Neural progenitor cell (in vitro differentiated cells): ENCODE data around the gene VWA2. TPM values are rescaled to one million over a fixed set of nuclear protein-coding genes. Genes with fewer than 3 reads are reported as not detected.
A peak's percentile ranks its signal among the peaks of the same experiment; 100 is the strongest.

Experiments used
- DNase-seq: peaks from one replicate; pipeline ENCODE4 v3.0.0-alpha.2; 2016; ENCODE audit warnings: low spot score
- H2AFZ ChIP-seq: fragments of 200-600 bp; sonication (generic); replicated peaks from 2 replicates; pipeline ENCODE4 v1.6.1; 2016; ENCODE audit warnings: antibody characterized with exemption
- H3F3A ChIP-seq: fragments of 200-600 bp; sonication (generic); 2 replicates; pipeline ENCODE4 v1.6.1; 2016; ENCODE audit warnings: antibody characterized with exemption, low read depth
- H3K27ac ChIP-seq: fragments of 200-600 bp; sonication (generic); 2 replicates; pipeline ENCODE4 v1.5.1; 2016; ENCODE audit warnings: mild to moderate bottlenecking
- H3K27me3 ChIP-seq: fragments of 200-600 bp; sonication (generic); 2 replicates; pipeline ENCODE4 v1.6.1; 2016; ENCODE audit warnings: mild to moderate bottlenecking, moderate library complexity
- H3K36me3 ChIP-seq: fragments of 200-600 bp; sonication (generic); 2 replicates; pipeline ENCODE4 v1.5.1; 2016
- H3K4me1 ChIP-seq: fragments of 200-600 bp; sonication (generic); 2 replicates; pipeline ENCODE4 v1.6.1; 2016; ENCODE audit warnings: mixed run types
- H3K4me2 ChIP-seq: fragments of 200-600 bp; sonication (generic); 2 replicates; pipeline ENCODE4 v1.6.1; 2016
- H3K4me3 ChIP-seq: fragments of 200-600 bp; sonication (generic); 2 replicates; pipeline ENCODE4 v1.5.1; 2016
- H3K79me2 ChIP-seq: fragments of 200-600 bp; sonication (generic); 2 replicates; pipeline ENCODE4 v1.6.1; 2016; ENCODE audit warnings: low read depth
- H3K9ac ChIP-seq: fragments of 200-600 bp; sonication (generic); 2 replicates; pipeline ENCODE4 v1.6.1; 2016
- H3K9me3 ChIP-seq: fragments of 200-600 bp; sonication (generic); 2 replicates; pipeline ENCODE4 v1.5.1; 2016; ENCODE audit warnings: low read depth
- H4K20me1 ChIP-seq: fragments of 200-600 bp; sonication (generic); 2 replicates; pipeline ENCODE4 v1.6.1; 2016; ENCODE audit warnings: low read depth
- H3K27ac Mint-ChIP-seq: 3 replicates; pipeline ENCODE4 v1.8.0; 2021; ENCODE audit warnings: mixed read lengths
- H3K27me3 Mint-ChIP-seq: 2 replicates; pipeline ENCODE4 v1.8.0; 2022; ENCODE audit warnings: low read depth, mild to moderate bottlenecking, inconsistent platforms, moderate library complexity, mixed read lengths; ENCODE audit not compliant: insufficient read depth
- H3K36me3 Mint-ChIP-seq: 3 replicates; pipeline ENCODE4 v1.8.0; 2021; ENCODE audit warnings: mixed read lengths
- H3K4me1 Mint-ChIP-seq: 3 replicates; pipeline ENCODE4 v1.8.0; 2021; ENCODE audit warnings: mixed read lengths
- H3K4me3 Mint-ChIP-seq: 3 replicates; pipeline ENCODE4 v1.8.0; 2021; ENCODE audit warnings: mild to moderate bottlenecking, moderate library complexity, mixed read lengths
- H3K9me3 Mint-ChIP-seq: 3 replicates; pipeline ENCODE4 v1.8.0; 2020; ENCODE audit warnings: mixed read lengths
- CTCF ChIP-seq: fragments of 200-600 bp; sonication (generic); IDR thresholded peaks from 2 replicates; pipeline ENCODE4 v1.5.1; 2017; ENCODE audit warnings: antibody characterized with exemption, mild to moderate bottlenecking
- EZH2 ChIP-seq: fragments of 200-600 bp; sonication (generic); IDR thresholded peaks from 2 replicates; pipeline ENCODE4 v1.6.1; 2017; ENCODE audit warnings: antibody characterized with exemption, mild to moderate bottlenecking, moderate library complexity
- EZH2phosphoT487 ChIP-seq: fragments of 200-600 bp; sonication (generic); IDR thresholded peaks from 2 replicates; pipeline ENCODE4 v1.6.1; 2017; ENCODE audit warnings: antibody characterized with exemption
- total RNA-seq: library from RNA; depleted of rRNA; stranded (reverse); fragments of >200 nt; gene quantifications from 2 replicates; pipeline ENCODE4 v1.2.3, GENCODE V29; 2015; ENCODE audit warnings: low replicate concordance

The VWA2 gene
- total RNA-seq, 1 donor from 2014 or later: not detected

- peak overlapping the region; percentile 8 for H3K27ac Mint-ChIP-seq
- peaks cover 12% of the 10 kb centered on the region for H3K4me1 Mint-ChIP-seq
Measured at GRCh38 chr10:114301177-114301576, 62.1 kb downstream of the VWA2 start.

GRCh38 chr10:114301951-114302710 lies 63.1 kb downstream of the VWA2 start:
- no peaks in the 10 kb centered on the region for H3K79me2 ChIP-seq
- no peak overlapping the region for H3K4me3 ChIP-seq
- Mint-ChIP-seq H3K27ac (no peak overlapping the region), H3K36me3 (peaks cover 18% of the 10 kb centered on the region), H3K4me3 (no peak overlapping the region), H3K27me3 (peaks cover 17% of the 10 kb centered on the region), H3K4me1 (peaks cover 19% of the 10 kb centered on the region), H3K9me3 (peaks cover 2% of the 10 kb centered on the region)
- H3K27me3 ChIP-seq: no peaks in the 10 kb centered on the region
- H3K4me1 ChIP-seq: peaks cover 4% of the 10 kb centered on the region
- no peak overlapping the region for H3K4me2 ChIP-seq
- H3F3A ChIP-seq: peaks cover 7% of the 10 kb centered on the region
- H3K9ac ChIP-seq: no peak overlapping the region
- H3K27ac ChIP-seq: no peak overlapping the region
- TF ChIP-seq EZH2 (no peak), EZH2phosphoT487 (no peak), CTCF (no peak)
- DNase-seq: no peak
- H3K9me3 ChIP-seq: no peaks in the 10 kb centered on the region
- no peaks in the 10 kb centered on the region for H3K36me3 ChIP-seq
- H4K20me1 ChIP-seq: no peaks in the 10 kb centered on the region
- no peak overlapping the region for H2AFZ ChIP-seq

More at GRCh38 chr10:114301177-114301576, 62.1 kb downstream of the VWA2 start:
- no peaks in the 10 kb centered on the region for H4K20me1 ChIP-seq
- DNase-seq: no peak
- no peak overlapping the region for H3K4me2 ChIP-seq
- H3K4me1 ChIP-seq: peaks cover 4% of the 10 kb centered on the region
- no peak overlapping the region for H3K4me3 ChIP-seq
- TF ChIP-seq EZH2 (no peak), EZH2phosphoT487 (no peak), CTCF (no peak)
- H2AFZ ChIP-seq: no peak overlapping the region
- peaks cover 7% of the 10 kb centered on the region for H3F3A ChIP-seq
- no peak overlapping the region for H3K9ac ChIP-seq
- Mint-ChIP-seq H3K36me3 (peaks cover 22% of the 10 kb centered on the region), H3K4me3 (no peak overlapping the region), H3K9me3 (peaks cover 6% of the 10 kb centered on the region), H3K27me3 (peaks cover 17% of the 10 kb centered on the region)
- no peaks in the 10 kb centered on the region for H3K79me2 ChIP-seq
- no peaks in the 10 kb centered on the region for H3K27me3 ChIP-seq
- no peaks in the 10 kb centered on the region for H3K36me3 ChIP-seq
- H3K9me3 ChIP-seq: no peaks in the 10 kb centered on the region
- no peak overlapping the region for H3K27ac ChIP-seq

GRCh38 chr10:114303556-114303955 lies 64.5 kb downstream of the VWA2 start:
- Mint-ChIP-seq H3K27me3 (peaks cover 17% of the 10 kb centered on the region), H3K27ac (peak overlapping the region; percentile 58), H3K4me1 (peaks cover 32% of the 10 kb centered on the region), H3K4me3 (peak overlapping the region; percentile 90), H3K36me3 (peaks cover 14% of the 10 kb centered on the region), H3K9me3 (no peaks in the 10 kb centered on the region)
- no peak for DNase-seq
- Histone ChIP-seq H3K9me3 (no peaks in the 10 kb centered on the region), H3K4me2 (peak overlapping the region; percentile 87), H4K20me1 (no peaks in the 10 kb centered on the region), H2AFZ (peak overlapping the region; percentile 96), H3F3A (peaks cover 7% of the 10 kb centered on the region), H3K9ac (no peak overlapping the region), H3K27ac (no peak overlapping the region), H3K36me3 (no peaks in the 10 kb centered on the region), H3K27me3 (no peaks in the 10 kb centered on the region), H3K4me1 (peaks cover 4% of the 10 kb centered on the region), H3K79me2 (no peaks in the 10 kb centered on the region), H3K4me3 (no peak overlapping the region)
- TF ChIP-seq CTCF (no peak), EZH2phosphoT487 (no peak), EZH2 (no peak)
